ENCODE results near the gene ARF5. TPM values are rescaled to one million over a fixed set of nuclear protein-coding genes. Genes with fewer than 3 reads are reported as not detected.

The ARF5 gene
- 116 and 145 TPM in 2 replicates for total RNA-seq

DNA sequence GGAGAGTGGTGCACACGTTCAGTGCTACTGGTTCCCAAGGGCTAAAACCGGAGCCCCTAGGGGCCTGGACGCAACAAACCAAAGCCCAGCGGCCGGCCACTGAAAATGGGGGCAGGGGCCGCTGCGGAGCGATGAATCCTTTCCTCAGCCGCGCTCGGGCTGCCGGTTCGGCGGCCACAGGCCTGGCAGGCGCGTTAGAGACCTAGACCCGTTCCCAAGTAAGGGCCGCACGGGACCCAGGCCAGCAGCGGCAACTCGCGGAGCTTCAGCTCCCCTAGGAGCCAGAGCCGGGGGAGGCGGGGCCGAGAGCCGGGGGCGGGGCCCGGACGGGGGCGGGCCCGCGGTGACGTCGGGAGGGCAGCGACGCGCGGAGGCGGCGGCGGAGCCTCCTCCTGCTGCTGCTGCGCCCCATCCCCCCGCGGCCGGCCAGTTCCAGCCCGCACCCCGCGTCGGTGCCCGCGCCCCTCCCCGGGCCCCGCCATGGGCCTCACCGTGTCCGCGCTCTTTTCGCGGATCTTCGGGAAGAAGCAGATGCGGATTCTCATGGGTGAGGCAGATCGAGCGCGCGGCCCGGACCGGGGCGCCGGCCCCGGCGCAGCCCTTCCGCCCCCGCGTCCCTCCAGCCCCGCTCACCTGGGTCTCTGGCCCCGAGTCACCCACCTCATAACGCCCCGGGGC, at the start of gene ARF5:
TSS of gene ARF5 (plus strand) at position 393 of the 678 bp plus-strand sequence. CDS start at position 481, 88 bp downstream.

DNA sequence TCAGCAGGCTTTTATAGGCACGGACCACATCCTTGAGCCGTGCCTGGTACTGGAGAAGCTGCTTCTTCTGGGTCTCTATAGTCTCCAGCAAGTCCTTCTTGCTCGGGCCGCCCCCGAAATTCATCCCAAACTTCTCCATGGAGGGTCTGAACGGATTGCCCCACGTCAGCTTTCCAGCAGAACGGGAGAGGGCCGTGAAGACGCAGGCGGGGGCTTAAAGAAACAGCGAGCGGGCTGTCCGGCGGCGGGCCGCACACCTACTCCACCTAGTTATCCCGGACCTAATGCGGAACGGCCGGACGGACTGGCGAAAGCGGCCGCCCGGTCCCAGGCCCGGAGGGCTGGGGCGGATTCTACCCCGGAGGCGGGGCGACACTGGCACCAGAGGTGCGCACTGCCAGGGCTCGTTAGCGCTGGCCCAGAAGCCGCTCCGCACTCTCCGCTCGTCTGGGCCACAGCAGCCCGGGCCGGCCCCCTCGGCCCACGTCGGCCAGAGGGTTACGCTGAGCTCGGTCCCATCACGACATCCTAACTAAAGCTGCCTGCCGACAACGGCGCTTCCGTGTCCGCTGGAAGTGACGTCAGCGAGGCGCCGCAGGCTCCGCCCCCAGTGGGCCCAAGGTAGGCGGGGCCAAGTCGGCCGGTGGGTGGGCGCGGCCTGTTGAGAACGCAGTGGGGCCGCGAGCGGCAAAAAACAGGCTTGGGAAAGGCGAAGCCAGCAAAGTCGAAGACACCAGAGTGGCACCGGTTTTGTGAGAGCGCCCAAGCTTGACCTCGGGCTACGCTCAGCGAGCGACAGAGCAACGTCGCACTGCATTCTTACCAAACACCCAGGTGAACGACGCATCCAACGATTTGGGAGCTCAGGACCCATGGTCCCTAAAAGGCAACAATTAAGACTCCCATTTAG, 2.9 kb upstream of the ARF5 start, which contains the start of gene GCC1:
TSS of gene GCC1 (minus strand) at position 553 of the 910 bp plus-strand sequence. CDS start at position 139, 414 bp downstream.

DNA sequence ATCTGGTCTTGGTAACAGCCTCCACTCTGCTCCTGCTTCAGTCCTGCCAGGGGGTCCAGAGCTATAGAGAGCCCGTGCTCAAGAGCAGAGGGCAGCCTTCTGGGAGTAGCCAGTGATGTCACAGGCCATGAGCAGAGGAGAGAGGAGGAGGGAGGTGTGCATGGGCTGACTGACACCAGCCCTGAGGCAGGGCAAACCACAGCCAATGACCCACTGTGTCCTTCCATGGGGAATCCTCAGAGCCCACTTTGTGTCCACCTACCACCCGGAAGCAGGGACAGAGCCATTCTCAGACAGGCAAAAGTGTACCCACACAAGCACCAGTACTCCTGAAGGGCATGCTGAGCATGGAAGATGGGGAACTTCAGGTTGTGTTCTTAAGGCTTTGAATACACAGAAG, 29.8 kb downstream of the ARF5 start, which contains the start of gene PAX4:
TSS of gene PAX4 (minus strand) at position 101 of the 400 bp plus-strand sequence. CDS start 2,214 bp downstream, outside the sequence.

Other genes with a start within 250 kb of the ARF5 start
- gene ZNF800, start 195.7 kb upstream of the ARF5 start, total RNA-seq = 14.2 and 15.1 TPM in 2 replicates
- gene GCC1, start 2.8 kb upstream of the ARF5 start, total RNA-seq = 28.9 and 47.0 TPM in 2 replicates
- gene FSCN3, start 5.3 kb downstream of the ARF5 start, total RNA-seq = 0.44 and 0.75 TPM in 2 replicates
- not detected in 2 replicates for gene PAX4, start 29.7 kb downstream of the ARF5 start, total RNA-seq
- 240 and 241 TPM in 2 replicates for gene SND1, start 63.8 kb downstream of the ARF5 start, total RNA-seq